Stimulated activated CD8-positive, alpha-beta memory T cell treated with anti-CD3 and anti-CD28 coated beads, Interleukin-12 subunit alpha, Interleukin-12 subunit beta, amount 100 ng/mL, for 24 hours (primary cell): ENCODE results near the gene PITPNC1.
"Not testable (repeated sequence)": the region's sequence is repeated elsewhere in the genome, so short reads cannot be mapped to it uniquely, and the experiment has no call there.

ENCODE experiments used
- DNase-seq: peaks from one replicate; pipeline ENCODE4 v3.0.0-alpha.2; 2020; ENCODE audit errors: extremely low read depth

The PITPNC1 gene

DNA sequence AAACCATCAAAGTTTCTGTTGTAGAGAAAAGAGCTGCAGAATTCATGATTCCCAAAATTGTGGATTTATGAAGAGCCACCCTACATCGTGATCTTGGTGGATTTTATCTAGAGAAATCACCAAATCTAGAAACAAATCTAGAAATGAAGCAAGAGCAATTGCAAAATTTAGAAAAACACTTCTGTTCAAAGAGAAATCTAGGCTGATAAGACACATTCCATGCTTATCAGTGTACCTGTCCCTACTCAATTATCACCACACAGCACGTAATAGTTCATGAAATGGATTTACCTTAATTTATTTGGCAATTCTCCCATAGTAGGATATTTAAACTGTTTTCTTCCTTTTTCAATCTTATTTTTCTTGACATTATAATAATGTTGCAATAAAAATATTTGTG is 246.7 kb downstream of the PITPNC1 start:
- no peak for DNase-seq

DNA sequence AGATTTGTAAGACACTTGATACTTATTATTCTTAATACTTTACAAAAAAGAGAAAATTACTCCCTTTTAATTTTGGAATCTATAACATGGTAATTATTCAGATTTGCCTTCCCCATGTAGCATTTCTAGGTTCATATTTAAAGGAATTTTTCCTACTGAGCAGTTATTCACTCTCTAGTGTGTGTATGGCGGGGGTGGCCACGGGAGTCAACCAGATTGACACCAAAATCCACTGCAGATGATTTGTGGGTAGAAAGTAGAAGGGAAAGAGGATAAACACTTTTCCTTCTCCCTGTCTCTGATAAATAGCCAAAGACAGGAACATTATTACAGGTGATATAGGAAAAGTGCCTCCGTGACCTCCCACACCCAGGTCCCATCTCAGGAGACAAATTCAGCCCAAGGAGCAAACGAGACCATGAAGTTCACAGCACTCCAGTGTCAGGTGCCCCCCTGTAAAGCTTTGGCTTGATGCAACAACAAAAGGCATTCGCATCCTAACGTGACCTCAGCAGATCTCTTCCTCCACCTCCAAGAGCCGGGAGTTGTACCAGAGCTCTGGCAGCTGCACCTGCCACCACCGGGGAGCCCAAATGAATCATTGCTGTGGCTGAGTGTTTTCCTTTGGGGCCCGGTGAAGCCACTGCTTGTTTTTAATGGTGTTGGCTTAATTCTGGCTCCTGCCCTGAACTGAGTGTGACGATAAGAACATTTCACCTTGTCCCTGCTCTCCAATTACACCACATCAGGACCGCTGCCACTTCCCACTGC is 248.0 kb downstream of the PITPNC1 start:
- DNase-seq: no peak

DNA sequence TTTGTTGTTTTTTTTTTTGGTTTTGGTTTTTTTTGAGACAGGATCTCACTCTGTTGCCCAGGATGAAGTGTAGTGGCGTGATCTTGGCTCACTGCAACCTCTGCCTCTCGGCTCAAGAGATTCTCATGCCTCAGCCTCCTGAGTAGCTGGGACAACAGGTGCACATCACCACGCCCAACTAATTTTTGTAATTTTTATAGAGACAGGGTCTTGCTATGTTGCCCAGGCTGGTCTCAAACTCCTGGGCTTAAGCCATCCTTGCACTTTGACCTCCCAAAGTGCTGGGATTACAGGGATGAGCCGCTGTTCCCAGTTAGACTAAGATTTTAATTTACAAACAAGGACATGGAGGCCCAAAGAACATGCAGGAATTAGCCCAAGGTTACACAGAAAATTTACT is 248.9 kb downstream of the PITPNC1 start:
- DNase-seq: no peak

DNA sequence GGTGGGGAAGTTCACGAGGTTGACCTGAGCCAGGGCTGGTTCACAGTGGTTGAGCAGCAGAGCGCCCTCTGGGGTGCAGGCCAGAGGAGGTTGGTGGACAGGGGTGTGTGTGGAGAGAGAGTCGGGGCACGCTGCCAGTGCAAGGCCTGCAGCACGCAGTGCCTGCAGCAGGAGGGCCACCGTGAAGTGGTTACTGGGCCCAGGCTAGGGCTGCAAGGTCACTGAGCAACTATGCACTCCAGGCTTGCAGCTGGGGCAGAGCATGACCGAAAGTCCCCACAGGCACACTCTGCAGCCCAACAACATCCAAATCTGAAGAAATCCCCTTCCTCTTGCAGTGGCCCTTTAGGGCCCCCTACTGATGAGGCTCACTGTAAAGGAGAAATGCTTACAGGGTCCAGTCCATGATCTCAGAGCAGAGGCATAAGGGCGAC is 251.5 kb downstream of the PITPNC1 start:
- no peak for DNase-seq

DNA sequence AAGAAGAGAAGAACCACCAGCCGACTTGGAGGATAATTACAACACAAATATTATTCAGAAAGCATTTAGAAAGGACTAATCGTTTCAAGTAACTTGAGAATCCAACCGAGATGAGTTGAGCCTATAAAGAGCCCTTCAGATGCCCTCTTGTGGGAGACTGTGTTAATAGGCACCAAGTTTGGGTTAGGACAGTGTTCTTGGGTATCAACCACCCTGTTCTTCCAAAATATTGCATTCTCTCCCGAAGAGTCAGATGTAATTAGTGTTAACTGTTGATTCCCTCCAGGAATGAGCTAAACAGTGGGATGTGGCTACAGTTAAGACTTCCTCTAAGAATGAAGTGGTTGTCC is 252.9 kb downstream of the PITPNC1 start:
- DNase-seq: no peak

DNA sequence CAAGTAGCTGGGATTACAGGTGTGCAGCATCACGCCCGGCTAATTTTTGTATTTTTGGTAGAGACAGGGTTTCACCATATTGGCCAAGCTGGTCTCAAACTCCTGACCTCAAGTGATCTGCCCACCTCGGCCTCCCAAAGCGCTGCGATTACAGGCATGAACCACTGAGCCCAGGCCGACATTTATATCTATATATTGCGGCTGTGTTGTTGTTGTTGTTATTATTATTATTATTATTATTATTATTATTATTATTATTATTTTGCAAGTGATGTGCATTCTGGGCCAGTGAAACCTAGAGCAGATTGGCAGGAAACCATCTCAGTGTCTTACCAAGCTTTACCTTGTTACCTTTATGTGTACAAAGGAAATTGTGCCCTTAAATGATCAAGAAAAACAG is 253.8 kb downstream of the PITPNC1 start:
- DNase-seq: not testable (repeated sequence)

DNA sequence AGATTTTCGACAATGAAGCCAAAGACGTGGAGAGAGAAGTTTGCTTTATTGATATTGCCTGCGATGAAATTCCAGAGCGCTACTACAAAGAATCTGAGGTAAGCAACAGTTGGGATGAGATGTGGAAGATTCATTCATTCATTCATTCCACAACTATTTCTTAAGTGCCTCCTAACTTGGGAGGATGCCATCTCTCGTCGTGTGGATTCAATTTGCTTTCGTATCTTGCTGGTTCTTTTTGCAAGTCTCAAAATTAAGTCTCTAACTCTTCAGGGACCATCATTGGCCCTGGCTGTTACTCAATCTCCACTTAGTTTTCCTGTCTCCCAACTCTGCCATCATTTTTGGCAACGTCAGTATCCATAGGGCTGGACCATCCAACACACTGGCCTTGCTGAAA is 255.1 kb downstream of the PITPNC1 start:
- no peak for DNase-seq

DNA sequence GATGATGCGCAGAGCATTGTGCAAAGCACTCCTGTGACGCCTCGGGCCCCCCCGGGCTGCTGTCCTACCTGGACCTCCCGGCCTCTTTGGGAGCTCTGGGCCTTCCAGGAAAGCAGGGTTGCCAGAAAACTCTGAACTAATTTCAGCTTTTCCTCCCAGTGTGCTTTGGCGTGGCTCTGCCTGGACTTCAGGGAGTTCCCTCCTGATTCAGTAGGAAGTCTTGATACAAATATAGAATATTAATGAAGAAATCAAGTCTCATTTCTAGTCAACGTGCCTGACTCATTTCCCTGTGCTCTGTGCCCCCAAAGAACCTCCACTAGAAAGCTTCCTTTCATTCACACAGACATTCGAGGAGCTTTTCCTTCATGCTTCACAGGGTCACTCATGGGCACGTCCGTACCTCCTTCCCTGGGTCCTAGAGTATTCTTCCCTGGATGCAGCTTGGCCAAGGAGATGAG is 256.7 kb downstream of the PITPNC1 start:
- DNase-seq: no peak

DNA sequence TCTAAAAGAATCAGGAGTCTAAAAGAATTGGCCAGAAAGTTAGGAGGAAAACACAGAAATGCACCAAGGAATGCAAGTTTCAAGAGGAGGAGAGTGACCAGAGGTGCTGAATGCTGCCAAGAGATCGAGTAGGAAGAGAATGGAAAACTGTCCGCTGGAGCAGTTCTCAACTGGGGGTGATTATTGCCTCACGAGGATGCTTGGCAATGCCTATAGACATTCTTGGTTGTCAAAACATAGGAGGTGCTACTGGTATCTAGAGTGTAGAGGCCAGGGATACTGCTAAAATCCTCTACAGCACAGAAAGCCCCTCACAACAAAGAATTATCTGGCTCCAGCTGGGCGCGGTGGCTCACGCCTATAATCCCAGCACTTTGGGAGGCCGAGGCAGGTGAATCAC is 258.6 kb downstream of the PITPNC1 start:
- DNase-seq: no peak

DNA sequence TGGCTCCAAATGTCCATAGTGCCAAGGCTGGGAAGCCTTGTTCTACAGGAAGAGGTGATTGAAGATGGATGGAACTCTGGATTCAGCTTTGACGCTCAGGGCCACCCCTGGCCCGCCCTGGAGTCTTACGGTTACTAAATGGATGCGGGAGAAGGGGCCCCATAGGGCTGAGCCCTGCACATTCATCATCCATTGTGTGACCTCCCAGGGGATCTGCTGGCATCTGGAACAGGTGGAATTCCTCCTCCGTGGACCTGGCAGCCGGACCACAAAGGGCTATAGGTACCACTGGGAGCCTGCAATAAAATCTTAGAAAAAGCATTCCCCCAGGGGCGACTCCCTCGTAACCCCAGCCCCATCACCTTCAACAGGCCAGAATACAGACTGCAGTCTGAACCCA is 259.2 kb downstream of the PITPNC1 start:
- DNase-seq: no peak

DNA sequence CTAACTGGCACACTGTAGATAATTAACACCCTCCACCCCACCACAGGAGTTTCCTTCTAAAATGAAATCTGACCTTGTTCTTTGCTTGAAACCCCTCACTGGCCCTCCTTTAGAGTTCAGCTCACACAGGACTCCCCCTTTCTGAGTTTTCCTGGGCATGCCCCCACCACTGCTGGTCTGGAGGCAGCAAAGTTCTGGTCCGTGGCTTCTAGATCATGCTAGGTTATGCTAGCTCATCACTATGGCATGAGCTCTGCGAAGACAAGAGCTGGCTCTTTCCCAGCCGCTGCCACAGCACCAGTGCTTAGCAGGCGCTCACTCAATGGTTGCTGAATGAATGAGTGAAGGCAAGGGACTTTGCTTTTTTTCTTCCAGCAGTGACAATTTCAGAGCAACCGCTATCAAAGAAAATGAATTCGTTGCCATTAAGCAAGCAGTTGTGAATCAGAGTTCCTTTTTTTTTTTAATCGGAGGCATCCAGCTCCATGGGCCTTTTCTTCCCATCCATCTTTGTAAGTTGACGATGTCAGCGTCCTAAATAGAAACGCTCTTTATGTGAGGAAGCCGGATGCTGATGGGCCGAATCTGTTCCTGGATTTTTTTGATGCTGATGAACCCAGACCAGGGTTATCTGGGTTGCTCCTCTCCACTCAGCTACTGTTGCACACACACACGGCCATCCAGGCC is 259.9 kb downstream of the PITPNC1 start:
- DNase-seq: no peak

DNA sequence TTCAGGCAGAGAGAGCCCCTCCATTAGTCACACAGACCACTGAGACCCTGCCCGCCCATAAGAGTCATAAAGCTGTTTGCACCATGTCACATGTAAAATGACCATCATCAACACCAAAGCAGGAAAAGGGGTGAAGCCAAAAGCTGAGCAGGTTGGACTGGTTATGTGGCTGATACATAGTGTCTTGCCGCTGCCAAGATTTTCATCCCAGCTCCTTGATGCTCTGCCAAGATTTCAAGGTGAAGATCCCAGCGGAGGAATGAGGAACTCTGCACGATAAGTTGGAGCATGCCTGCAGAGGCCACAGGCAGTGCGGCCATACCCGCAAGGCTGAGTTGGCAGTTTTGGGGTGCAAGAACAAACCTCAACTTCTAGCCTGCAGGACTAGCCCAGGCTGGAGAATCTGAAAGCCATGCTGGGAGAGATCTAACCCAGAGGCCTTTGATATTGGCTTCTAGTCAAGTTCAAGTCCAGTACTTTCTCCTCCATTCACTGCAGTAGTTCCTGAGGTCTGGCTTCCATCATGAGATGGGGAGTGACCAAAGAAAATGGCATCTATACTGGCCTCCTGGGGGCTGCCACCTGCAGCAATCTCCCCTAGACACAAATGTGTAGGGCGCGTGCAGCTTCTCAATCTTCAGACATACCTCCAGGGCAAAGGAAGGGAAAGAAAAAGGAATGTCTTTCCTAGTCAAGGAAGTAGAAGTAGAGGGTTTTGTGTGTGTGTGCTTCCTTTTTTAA is 261.0 kb downstream of the PITPNC1 start:
- DNase-seq: no peak

DNA sequence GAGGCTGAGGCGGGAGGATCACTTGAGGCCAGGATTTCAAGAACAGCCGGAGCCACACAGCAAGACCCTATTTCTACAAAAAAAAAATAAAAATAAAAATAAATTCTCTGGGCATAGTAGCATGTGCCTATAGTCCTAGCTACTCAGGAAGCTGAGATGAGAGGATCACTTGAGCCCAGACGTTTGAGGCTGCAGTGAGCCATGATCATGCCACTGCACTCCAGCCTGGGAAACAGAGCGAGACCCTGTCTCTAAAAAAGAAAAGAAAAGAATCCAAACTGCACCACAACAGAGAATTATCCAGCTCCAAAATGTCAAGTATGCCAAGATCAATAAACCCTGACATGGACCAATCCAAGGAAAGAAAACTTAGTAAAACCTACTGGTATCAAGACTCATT is 261.8 kb downstream of the PITPNC1 start:
- DNase-seq: no peak

DNA sequence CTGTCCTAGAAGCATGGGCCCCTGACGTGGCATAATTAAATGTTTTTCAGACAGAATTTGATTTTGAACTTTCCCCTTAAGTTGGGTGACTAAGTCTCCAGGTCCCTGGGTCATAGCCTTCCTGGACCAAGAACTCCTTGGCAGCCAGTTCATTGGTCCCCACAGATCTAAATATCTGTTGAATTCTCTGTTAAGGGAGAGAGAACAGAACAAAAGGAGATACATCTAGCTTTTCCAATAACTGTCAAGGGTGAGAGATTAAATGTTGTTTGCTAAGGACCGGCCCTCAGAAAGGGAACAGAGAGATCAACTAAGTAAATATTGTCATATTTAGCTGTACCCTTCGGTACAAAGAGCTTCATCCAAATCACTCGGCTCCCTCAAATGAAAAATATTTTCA is 262.5 kb downstream of the PITPNC1 start:
- DNase-seq: no peak

DNA sequence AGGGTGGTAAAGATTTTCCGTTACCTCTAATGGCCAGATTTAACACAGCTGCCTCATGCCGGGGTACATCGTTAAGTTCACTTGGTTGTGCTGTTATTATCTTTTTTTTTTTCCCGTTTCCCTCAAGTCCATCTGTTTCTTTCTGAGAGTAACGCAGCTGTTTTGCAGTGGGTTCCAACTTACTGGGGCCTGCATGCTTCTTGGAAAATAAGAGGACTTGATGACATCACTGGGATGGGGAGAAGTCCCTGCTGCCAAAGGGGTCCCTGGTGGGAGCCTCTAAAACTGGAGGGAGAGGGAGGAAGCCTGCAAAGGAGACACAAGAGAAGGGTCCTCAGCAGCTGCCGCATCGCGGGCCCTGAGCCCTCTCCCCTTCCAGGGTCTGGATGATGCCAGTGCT is 262.9 kb downstream of the PITPNC1 start:
- DNase-seq: no peak

DNA sequence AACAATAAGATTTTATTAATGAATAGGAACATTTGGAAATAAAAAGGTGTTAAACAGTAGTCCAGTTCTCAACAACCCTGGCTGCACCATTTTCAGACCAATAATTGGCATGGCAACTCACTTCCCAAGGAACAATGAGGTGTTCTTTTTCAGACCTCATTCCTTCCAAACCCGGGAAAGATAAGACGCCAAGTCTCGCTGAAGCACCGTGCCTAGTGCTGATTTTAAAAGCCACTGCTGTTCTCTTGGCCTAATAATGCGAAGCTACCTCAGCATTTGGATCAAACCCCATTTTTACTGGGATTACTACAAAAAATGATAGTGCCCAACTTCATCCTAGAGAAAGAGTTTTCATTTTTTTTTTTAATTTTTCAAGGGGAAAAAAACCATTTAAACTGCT is 265.4 kb downstream of the PITPNC1 start:
- DNase-seq: no peak

DNA sequence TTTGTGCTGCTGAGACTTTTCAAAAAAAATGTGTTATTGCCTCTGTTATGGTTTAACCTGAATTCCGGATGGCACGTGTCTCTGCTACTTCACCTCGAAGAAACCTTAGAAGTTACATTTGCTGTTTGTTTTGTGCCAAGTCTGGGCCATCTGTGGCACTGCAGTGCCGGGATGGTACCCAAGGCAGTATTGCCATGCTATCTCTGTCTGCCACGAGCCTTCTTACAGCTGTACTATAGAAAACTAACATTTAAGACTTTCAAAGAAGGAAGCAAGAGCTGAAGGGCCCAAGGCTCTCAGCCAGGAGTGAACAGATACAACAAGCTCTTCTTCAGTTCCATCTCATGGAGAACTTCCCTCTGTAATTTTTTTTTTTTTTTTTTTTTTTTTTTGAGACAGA is 267.0 kb downstream of the PITPNC1 start:
- no peak for DNase-seq

DNA sequence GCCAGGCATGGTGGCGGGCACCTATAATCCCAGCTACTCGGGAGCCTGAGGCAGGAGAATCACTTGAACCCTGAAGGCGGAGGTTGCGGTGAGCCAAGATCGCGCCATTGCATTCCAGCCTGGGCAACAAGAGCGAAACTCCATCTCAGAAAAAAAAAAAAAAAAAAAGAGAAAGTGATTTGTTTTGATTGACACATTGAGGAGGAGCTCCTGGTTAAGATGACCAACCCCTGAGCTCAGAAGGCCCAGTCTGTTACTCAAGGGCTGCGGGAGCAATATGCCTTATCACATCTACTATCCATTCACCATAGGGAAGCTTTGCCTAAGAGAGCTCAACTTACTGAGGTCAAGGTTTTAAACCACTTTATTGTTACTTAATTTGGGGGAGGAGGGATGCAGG is 268.1 kb downstream of the PITPNC1 start:
- DNase-seq: not testable (repeated sequence)

DNA sequence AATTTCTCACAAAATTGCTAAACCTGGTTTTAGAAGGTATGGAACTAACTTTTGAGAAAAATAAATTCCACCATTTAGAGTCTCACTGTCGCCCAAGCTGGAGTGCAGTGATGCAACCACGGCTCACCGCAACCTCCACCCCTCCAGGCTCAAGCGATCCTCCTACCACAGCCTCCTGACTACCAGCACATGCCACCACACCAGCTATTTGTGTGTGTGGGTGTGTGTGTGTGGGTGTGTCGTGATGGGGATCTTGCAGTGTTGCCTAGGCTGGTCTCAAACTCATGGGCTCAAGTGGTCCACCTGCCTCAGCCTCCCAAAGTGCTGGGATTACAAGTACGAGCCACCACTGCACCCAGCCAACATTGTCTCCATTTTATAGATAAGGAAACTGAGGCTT is 269.4 kb downstream of the PITPNC1 start:
- DNase-seq: no peak

DNA sequence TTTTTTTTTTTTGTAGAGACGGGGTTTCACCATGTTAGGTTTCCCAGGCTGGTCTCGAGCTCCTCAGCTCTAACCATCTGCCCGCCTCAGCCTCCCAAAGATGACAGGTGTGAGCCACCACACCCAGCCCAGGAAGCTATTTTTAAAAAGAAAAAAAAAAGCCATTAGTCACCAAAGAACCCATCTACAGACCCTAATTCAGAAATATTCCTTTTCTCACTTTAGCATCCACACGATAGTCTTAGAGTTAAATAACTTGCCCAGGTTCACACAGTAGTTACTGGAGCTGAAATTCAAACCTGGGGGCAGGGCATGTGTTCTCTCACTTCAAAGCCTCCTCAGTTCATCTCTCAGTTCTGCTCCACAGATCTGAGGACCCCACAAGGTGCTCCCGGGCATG is 270.4 kb downstream of the PITPNC1 start:
- DNase-seq: no peak

DNA sequence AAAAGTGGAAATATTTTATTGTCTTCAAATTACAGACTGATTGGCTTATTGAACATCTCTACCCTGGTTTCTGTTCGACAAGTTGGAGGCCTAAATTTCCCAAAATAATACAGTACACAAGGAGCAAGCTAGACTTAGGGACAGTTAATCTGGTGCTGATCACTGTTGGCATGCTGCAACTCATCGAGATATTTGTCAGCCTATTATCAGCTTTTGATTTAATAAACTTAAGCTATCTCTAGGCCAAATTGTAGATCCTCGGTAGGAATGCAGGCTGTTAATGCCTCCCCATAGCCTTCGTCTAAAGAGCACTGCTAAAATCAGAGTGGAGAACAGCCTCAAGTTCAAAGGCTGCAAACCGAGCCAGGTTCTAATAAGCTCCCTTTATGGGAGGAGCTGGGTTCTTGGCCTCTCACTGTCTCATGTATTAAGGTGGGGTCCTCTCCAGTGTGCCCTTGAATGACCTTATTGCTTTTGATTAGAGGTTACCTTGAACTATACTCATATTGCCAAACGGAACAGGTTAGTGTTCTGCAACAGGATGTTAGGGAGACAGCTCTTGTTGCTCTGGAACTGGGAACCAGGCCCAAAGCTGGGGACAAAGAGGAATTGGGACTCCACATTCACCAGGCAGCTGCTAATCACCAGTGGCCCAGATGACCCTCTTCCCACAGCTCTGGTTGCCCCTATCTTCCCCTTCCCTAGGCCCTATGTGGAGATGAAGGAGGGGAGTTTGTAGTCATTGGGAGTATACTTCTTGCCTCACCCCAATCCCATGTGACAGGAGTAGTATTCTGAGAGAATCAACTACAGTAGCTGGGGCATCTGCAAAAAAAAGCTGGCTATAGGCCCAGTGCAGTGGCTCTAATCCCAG is 271.2 kb downstream of the PITPNC1 start:
- DNase-seq: no peak

DNA sequence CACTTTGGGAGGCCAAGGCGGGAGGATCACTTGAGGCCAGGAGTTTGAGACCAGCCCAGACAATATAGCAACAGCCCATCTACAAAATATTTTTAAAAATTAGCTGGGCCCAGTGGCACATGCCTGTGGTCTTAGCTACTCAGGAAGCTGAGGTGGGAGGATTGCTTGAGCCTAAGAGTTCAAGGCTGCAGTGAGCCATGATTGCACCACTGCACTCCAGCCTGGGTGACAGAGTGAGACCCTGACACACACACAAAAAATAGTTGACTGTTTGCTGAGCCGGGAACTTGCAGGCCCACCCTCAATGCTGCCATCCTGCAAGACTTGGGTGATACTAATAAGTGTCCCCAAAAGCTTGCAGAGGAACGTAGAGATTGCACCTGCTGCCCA is 271.8 kb downstream of the PITPNC1 start:
- DNase-seq: not testable (repeated sequence)
